ENCODE data around the gene CA10.
A peak's percentile ranks its signal among the peaks of the same experiment; 100 is the strongest.

The CA10 gene

DNA sequence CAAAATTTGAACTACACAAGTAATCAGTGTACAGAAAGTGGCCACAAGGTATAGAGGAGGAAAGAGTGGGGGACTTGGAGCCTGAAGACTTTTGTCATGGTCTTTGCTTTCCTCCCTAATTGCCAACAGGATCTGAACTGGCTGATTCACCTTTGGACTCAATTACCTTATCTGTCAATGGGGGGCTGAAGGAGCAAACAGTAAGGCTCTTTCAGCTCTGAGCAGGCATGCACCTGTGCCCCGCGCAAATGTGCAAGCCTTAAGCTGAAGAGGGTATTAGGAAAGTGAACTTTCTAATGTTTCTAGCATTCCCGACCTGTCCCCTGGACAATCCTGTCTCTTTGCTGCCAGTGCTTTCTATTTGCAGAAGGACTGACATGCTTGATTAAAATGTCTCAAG, 302.7 kb downstream of the CA10 start:
- no peak for DNase-seq

DNA sequence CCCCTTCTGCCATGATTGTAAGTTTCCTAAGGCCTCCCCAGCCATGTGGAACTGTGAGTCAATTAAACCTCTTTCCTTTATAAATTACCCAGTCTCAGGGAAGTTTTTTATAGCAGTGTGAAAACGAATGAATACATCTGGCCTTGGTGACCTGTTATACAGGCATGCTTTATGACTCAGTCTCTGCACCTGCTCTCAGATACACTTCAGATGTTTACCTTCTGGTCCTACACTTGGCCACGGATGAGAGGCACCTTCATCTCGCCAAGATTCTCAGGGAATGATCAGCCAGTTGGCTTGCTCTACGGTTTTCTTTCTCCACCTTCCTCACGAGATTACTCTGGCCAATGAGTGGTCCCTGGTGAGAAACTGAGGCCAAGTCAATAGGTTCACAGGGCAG, 304.7 kb downstream of the CA10 start:
- DNase-seq = no peak

DNA sequence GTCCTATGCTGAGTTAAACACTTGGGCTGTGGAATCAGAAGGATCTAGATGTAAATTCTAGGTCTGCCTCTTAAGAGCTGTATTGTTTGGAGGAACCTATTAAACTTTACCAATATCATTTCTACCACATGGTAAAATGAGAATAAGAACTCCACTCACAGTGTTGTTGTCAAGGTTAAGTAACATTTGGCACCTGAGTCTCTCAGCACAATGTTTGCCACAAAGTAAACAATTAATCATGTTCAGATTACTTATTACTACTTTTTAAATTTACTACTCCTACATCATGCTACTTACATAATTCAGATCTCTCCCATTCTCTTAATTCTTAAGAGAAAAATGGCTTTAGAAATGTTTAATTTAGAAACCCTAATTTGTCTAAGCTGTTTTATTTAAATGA, 305.9 kb downstream of the CA10 start:
- DNase-seq = no peak

DNA sequence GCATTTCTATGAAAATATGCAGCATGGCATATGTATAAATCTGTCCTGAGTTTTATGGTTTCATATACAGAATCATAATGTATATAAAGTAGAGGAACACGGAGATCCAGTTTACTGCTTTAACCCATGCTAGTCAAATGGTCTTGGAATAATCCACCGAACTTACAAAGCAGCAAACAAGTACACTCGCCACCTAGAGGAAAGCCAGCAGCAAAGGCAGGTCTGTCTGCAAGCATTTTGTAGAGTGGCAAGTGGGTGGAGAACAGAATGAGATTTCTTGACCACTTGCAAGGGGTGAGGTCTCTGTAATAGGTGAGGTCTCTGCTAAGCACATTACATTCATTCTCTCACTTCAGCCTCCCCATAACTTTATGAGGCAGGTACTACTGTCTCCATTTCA, 308.3 kb downstream of the CA10 start:
- no peak for DNase-seq

DNA sequence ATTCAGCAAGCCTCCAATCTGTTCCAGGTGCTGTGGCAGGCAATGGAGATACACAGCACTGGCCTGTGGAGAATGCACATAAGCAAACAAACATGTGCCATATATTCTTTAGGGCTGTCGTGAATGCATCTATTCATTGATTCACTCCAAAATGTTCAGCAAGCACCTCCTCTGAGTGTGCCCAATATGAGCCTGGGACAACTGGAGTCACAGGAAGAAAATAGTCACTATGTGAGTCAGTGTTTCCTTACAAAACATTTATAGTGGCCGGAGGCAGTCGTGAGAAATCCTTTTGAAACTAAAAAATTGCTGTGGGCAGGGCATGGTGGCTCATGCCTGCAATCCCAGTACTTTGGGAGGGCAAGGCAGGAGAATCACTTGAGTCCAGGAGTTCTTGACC, 310.1 kb downstream of the CA10 start:
- DNase-seq = no peak

DNA sequence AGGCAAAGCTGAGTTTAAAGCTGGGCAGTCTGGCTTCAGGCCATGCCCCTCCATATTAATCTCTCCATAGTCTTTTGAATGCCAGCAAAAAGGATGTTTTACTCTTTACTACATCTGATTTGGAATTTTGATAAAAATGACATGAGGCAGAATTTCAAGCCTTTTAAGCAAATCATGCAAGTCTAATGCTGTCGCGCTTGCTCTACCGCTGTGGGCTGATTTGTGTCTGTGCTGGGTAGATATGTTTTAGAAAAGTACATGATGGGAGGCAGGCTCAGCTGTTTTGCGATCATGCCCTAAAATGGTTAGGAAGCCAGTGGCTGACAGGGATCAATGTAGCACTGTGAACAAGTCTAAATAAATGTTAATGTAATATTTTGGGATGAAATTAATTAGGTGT, 311.9 kb downstream of the CA10 start:
- DNase-seq = no peak

DNA sequence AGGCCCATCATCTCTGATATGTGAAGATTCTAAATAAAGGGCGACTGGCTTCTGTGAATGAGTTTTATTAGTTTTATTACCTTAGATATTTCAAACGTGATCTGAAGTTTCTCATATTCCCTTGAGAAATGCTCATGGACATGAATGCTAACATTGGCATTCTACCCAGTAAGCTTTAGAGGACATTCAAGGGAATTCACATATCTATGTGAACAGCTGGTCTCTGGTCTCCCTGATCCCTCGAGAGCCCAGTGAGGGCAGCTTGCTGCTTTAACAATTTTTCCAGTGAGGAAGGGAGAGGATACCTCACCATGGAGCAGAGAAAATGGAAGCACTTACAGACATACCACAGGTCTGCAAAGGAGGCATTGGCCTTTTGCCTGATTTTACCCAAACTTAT, 312.7 kb downstream of the CA10 start:
- no peak for DNase-seq

DNA sequence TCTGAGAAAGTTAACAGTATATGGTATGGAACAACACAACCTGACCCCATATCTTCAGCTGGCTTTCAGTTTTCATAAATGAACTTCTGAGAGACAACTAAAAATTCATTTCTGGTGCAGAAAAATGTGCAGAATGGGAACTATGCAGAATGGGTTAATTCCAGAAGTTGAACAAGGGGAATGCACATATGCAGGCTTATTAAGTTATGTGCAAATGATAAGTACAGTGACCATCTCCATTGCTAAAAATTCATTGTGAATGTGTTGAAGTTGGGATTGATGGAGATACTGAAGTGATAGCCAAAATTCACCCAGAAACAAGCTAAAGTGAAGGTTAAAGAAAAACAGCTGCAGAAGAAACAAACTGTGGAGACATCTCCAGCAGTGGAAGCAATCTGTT, 315.8 kb downstream of the CA10 start:
- no peak for DNase-seq

DNA sequence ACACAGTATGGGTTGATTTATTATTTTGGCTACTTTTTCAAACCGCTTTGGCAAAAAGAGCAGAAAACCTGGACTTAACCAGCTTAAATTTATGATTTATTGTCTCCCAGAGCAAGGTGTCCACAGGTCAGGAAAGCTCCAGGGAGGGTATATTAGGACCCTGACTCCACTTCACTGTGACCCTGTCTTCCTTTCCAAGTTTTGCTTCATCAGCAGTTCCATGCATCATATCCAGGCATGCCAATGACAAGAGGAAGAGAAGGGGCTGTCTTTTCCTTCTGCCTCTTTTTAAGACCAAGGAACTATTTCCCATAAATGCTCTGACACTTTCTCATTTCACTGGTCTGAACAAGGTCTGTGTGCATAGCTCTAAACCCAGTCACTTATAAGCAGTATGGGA, 316.8 kb downstream of the CA10 start:
- no peak for DNase-seq

DNA sequence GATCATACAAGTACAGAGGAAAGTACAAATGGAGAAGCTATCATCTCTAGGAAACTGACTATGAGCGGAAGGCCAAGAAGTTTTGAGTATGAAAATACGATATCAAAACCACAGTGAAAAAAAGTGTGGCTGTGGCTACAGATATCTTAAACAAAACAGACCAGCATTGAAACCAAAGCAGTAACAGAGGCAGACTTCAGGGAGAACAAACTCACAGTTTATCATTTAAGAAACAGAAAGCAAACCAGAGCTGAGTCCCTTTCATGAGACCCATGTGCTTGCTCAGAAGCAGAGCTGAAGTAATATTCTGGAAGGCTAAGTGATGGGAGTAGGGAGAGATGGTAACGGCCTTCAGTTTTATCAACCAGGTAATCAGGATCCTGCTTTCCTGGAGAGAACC, 317.8 kb downstream of the CA10 start:
- DNase-seq = no peak

DNA sequence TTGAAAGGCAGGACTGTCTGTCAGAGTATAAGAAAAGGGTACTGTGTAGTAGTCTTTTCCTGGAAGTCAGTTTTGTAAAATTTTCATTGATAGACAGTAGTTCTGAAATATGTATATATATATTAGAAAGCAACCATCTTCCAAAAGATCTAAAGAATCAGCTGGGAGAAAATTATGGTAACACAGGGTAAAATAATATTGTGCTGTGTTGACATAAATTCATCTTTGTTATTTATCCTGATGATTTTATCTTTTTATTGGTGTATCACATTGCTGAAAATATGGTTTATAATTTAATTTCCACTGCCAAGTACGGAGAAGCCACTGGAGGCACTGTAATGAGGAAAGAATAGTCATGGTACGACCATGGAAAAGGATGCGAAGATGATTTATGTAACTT, 324.9 kb downstream of the CA10 start:
- no peak for DNase-seq

DNA sequence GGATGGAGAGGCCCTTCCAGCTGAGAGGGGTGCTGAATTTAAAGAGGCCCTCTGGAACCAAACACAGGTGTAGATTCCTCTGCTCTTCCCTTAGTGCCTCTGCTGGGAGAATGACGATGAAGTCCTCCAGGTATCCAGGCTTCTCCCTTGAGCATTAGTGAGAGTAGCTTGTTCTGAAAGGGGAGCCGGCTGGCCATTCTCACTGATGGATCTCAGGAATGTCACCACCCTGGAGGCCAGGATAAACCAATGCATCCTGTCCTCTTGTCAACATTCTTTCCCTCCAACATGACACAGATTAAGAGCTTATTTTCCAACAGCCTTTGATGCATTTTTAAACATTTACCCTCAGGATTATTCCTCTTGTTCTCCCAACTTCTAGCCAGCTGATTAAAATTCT, 325.5 kb downstream of the CA10 start:
- DNase-seq = no peak

DNA sequence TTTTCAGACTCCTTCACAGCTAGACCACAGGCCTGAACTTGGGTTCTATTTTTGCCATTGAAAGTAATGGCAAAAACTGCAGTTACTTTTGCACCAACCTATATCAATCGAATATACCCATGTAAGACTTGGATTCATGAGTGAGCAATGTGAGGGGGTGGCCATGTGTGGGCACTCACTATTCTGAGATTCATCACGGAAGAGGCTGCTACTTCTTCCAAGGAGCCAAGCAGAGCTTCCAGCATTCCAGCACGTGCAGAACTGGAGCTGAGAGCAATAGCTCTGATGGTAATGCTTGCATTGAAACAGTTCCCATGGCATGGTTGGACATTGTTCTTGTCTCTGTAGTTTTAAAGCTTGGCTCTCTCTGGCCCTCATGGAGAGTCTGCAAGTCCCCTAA, 327.6 kb downstream of the CA10 start:
- DNase-seq = no peak

DNA sequence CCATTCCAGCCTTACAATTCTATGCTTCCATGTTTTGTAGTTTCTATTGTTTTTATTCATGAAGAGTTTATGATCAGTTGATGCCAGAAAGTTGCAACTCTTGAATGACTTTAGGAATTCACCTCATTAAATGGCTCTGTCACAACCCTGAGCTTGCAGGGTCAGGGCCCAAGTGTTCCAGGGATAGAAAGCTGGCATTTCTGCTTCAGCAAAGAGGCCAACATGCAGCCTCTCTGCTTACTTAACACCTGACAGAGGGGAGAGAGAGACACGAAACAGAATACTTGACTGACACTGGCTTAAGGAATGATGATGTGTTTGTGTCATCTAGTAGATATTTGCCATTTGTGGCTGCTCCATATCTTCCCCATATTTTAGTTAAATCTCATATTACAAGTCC, 328.1 kb downstream of the CA10 start:
- DNase-seq = no peak

DNA sequence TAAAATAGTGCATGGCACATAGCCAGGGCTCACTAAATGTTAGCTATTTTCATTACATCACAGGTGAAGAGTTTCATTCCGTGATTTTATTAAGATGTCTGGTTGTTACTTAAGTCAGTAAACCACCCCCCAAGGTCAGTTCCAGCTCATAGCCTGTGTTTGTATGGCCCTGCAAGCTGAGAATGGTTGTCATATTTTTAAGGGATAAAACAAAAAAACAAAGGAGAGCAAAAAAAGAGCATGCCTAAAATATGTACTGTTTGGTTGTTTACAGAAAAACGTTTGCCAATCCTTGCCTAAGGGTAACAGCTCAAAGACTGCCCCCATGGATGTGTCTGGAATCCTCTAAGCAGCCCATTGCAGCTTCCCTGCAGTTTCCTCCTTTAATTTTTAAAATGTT, 329.6 kb downstream of the CA10 start:
- no peak for DNase-seq

DNA sequence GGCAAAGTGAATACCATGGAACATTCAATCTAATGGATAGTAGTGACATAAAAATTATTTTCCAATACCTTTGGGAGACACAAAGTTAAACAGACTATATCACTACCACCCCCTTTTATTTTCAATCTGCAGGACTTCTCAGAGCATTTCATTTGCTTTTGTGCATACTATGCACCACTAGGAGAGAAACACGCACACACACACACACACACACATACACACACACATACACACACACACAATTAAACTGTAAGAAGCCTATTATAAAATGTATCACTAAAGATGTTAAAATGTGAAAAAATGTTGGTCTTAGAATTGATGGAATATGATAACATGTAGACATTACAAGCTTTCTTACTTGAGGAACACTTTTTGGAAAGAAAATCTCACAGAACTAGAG, 331.4 kb downstream of the CA10 start:
- no peak for DNase-seq

DNA sequence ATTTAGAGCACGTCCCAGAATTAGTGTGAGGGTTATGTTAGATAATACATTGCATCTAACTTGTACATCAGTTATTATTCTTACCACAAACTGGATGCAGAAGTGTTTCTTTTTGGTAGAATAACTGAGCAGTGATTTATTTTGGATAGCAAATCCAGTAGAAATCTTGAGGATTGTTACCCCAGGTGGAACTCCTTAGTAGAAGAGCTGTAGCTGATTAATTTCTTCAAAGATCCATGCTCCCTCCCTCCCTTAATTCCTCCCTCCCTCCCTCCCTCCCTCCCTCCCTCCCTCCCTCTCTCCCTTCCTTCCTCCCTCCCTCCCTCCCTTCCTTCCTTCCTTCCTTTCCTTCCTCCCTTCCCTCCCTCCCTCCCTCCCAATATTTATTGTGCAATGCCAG, 337.7 kb downstream of the CA10 start:
- no peak for DNase-seq

DNA sequence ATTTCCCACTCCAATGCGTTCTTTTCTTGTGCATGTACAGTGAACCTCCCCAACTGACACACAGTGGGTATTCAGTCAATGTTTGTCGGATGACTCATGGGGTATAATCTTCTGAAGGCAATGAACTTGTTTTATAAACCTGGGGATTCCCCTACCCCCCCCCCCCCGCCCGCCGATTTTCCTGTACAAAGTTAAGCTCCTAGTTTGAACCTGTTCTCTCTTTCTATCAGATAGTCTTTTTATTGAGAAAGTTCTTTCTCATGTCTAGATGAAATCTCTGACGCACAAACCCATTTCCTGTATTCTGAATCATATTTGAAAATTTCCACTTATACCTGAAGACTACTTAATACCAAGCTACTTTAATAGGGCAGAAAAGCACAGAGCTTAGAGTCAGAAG, 338.3 kb downstream of the CA10 start:
- peak; percentile 52 for DNase-seq

DNA sequence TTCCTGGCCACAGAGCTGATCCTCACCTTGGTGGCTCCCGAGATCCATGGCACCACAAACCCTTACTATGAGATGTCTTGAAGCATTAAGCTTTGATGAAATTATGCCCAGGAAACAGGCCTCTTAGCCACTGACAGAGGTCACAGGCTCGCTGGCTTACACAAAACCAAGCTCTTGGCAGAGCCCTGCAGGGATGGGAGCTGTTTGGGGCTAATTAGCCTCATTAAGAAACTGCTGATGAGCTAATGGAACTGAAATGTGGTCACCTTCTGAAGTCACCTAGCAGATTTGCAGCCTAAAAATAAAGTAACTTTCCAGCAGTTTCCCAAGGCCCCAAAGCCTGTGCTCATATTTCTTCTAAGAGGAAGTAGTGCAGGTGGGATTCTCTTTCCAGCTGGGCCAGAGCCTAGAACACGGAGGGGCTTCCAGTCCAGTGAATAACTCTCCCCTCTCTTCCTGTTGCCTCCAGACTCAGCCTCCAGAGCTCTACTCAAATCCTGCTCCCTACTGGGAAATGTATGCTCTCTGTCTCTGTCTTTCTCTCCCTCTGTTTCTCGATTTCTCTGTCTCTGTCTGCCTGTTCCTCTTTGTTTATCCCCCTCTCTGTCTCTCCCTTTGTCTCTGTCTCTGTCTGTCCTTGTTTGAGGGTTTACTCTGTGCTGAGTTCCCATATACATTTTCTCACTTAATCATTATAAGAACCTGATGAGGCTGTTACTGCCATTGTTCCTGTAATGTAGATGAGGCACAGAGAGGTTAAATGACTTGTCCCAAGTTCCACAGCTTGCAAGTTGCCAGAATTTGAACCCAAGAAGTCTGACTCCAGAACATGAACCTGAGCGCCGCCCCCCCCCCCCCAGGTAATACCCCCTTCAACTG, 338.9 kb downstream of the CA10 start:
- peak; percentile 27 for DNase-seq

DNA sequence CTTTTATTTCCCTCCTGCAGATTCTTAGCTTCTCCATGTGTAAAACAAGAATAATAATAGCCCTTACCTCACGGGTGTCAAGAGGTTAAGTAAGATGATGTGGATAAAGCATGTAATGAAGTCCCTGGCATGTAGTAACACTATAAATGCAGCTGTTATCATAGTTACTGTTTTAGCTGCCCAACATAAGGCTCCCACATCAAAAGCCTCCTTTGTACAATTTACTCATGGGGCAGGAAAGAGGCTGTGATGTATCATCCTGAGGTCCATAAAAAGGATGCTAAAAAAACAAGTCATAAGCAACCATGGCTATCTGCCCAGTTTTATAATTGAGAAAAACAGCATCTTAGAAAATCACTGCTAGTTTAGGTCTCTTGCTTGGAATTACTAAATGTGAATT, 339.7 kb downstream of the CA10 start:
- peak; percentile 1 for DNase-seq

DNA sequence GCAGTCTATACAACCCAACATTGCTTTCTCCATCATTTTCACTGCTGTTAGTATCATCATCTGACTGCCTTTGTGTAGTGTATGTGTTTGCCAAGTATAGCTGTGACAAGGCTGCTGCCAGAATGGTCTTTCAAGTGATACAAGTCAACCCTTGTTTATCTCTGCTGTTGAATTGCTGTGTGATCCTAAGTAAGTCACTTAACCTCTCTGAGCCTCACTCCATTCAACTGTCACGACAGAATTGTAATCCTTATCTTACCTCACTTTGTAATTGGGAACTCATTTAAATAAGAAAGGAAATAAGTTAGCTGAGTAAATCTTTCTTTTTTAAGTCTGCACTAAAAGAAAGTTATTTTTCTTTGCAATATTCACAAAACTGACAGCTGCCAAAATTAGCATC, 340.6 kb downstream of the CA10 start:
- no peak for DNase-seq

DNA sequence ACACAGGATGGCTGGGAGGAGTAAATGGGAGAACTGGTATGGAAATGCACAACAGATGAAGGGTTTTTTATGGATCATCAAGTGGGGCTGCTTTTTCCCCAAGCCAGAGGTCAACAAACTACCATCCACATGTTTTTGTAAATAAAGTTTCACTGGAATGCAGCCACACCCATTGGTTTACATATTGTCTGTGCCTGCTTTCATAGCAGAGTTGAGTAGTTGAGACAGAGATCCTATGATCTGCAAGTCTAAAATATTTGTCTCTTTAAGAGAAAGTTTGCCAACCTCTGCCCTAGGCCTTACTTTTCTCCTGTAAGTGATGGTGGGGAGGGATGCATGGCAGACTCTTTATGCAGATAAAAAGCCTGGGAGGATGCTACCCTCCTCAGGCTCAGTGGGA, 341.4 kb downstream of the CA10 start:
- DNase-seq = no peak

DNA sequence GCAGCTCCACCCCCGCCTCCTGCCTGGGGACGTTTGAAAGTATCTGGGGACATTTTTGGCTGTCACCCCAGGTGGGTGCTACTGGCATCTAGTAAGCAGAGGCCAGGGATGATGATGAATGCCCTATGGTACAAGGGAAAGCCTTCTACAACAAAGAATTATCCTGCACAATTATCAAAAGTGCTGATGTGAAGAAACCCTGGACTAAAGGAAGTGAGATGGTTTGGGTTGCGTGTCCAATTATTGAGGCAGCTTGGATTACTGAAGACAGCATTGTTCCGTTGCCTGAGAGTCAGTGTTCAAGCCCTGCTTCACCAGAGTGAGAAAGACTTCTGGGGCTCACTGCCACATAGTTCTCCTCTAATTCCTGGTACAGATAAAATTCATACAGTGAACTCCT, 343.4 kb downstream of the CA10 start:
- no peak for DNase-seq

DNA sequence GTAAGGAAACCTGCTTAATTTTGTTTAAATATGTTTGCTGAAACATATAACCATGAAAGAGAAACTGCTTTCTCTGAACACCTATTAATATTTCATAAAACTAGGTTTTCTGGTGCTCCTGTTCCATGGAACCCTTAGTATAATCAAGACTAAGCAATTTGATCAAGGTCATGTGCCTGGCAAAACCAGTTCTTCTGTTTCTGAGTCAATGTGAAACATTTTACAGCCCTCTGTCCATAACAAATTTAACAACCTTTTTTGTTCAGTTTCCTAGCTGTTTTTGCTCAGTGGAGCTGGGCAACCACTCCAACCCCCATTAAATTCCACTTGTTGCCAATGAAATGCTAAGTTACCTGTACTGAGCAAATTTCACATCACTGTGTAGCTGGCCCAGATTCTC, 344.0 kb downstream of the CA10 start:
- DNase-seq = no peak

DNA sequence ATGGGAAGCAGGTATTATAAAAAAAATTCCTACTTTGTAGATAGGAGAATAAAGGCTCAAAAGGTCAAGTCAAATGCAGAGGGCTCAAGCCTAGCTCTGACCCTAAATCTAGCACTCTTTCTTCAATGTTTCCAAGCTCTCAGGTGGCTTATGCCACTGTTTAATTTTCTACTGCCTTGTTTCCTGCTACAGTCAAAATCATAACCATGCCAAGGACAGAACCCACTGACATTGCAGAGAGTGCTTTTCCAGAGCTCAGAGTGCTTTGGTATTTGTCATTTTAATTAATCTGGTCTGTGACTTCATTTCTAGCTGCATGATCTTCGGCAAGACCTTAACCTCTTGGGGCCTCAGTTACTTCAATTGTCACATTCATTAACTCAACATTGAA, 344.7 kb downstream of the CA10 start:
- no peak for DNase-seq
